IMR-90 (cell line): ENCODE measurements around the gene ALDH1B1. TPM values are rescaled to one million over a fixed set of nuclear protein-coding genes. Genes with fewer than 3 reads are reported as not detected.

ENCODE experiments used
- ATAC-seq: fragments of 200-7000 bp; cut with Tn5 transposase; 2 replicates; pipeline ENCODE4 v1.9.1; 2020; ENCODE audit warnings: low read depth, mild to moderate bottlenecking, moderate library complexity
- BruUV-seq: library from RNA; stranded (reverse); fragments of 400-500 nt; replicated peaks from 2 replicates; lab custom pipeline; 2021; lab: Mats Ljungman, UMichigan
- CTCF ChIA-PET: fragments of 300-600 bp; formaldehyde crosslinking; extraction: SDS; loops from one replicate; lab custom pipeline; 2021; ENCODE audit warnings: antibody characterized with exemption; lab: Yijun Ruan, JAX
- POLR2A ChIA-PET: fragments of 300-600 bp; sonication (Branson Sonifier 250); formaldehyde crosslinking; loops from one replicate; lab custom pipeline; 2022; ENCODE audit warnings: antibody characterized with exemption; ENCODE audit not compliant: unreplicated experiment; lab: Charles Lee
- DNase-seq: peaks from one replicate; pipeline ENCODE4 v3.0.0; 2013
- H2AFZ ChIP-seq: replicated peaks from 2 replicates; pipeline ENCODE3; 2013; ENCODE audit warnings: low read length, mild to moderate bottlenecking; ENCODE audit not compliant: poor library complexity
- H2AK5ac ChIP-seq: 2 replicates; pipeline ENCODE4 v1.6.1; 2013; ENCODE audit warnings: low read depth, low read length, inconsistent platforms
- H2AK9ac ChIP-seq: replicated peaks from 2 replicates; pipeline ENCODE3; 2013; ENCODE audit warnings: mild to moderate bottlenecking, low read depth, low read length, moderate library complexity; ENCODE audit not compliant: poor library complexity
- H2BK120ac ChIP-seq: 2 replicates; pipeline ENCODE4 v1.6.1; 2013; ENCODE audit warnings: low read depth, low read length, inconsistent platforms
- H2BK15ac ChIP-seq: 3 replicates; pipeline ENCODE4 v1.6.1; 2013; ENCODE audit warnings: low read depth, low read length, inconsistent platforms
- H2BK20ac ChIP-seq: 2 replicates; pipeline ENCODE4 v1.6.1; 2013; ENCODE audit warnings: low read depth, mild to moderate bottlenecking, inconsistent platforms, low read length, moderate library complexity
- H2BK5ac ChIP-seq: 2 replicates; pipeline ENCODE4 v1.6.1; 2013; ENCODE audit warnings: mild to moderate bottlenecking, low read depth, low read length, inconsistent platforms; ENCODE audit not compliant: poor library complexity, severe bottlenecking
- H3K14ac ChIP-seq: replicated peaks from 2 replicates; pipeline ENCODE4 v1.6.1; 2013; ENCODE audit warnings: low read depth, low read length, inconsistent platforms
- H3K18ac ChIP-seq: 2 replicates; pipeline ENCODE4 v1.6.1; 2013; ENCODE audit warnings: low read depth, low read length, control low read depth
- H3K23ac ChIP-seq: 2 replicates; pipeline ENCODE4 v1.6.1; 2013; ENCODE audit warnings: low read depth, low read length, inconsistent platforms
- H3K27ac ChIP-seq: 2 replicates; pipeline ENCODE4 v1.5.1; 2013; ENCODE audit warnings: mild to moderate bottlenecking, control low read depth, low read length; ENCODE audit not compliant: insufficient read depth
- H3K27me3 ChIP-seq: 2 replicates; pipeline ENCODE4 v1.6.1; 2013; ENCODE audit warnings: low read length; ENCODE audit not compliant: control insufficient read depth, insufficient read depth
- H3K36me3 ChIP-seq: 2 replicates; pipeline ENCODE4 v1.6.1; 2013; ENCODE audit warnings: low read length, mixed read lengths; ENCODE audit not compliant: control insufficient read depth, insufficient read depth
- H3K4ac ChIP-seq: 2 replicates; pipeline ENCODE4 v1.6.1; 2013; ENCODE audit warnings: low read depth, low read length, inconsistent platforms
- H3K4me1 ChIP-seq: 2 replicates; pipeline ENCODE4 v1.6.1; 2013; ENCODE audit warnings: low read length, mixed read lengths; ENCODE audit not compliant: control insufficient read depth, insufficient read depth
- H3K4me2 ChIP-seq: 2 replicates; pipeline ENCODE4 v1.6.1; 2013; ENCODE audit warnings: low read depth, mild to moderate bottlenecking, control low read depth, low read length, moderate library complexity
- H3K4me3 ChIP-seq: 2 replicates; pipeline ENCODE4 v1.5.1; 2013; ENCODE audit warnings: low read depth, mild to moderate bottlenecking, control low read depth, low read length, moderate library complexity; ENCODE audit not compliant: insufficient read depth
- H3K56ac ChIP-seq: 2 replicates; pipeline ENCODE4 v1.6.1; 2013; ENCODE audit warnings: low read length, inconsistent platforms; ENCODE audit not compliant: insufficient read depth; ENCODE audit errors: extremely low read depth
- H3K79me1 ChIP-seq, 2 experiments: 2 replicates each; pipeline ENCODE4 v1.6.1; 2013; ENCODE audit warnings: low read length in 2 of 2, inconsistent platforms in 1 of 2, low read depth in 1 of 2
- H3K9ac ChIP-seq: 2 replicates; pipeline ENCODE4 v1.6.1; 2013; ENCODE audit warnings: low read depth, low read length, control low read depth
- H3K9me1 ChIP-seq: 2 replicates; pipeline ENCODE4 v1.6.1; 2013; ENCODE audit warnings: low read length, inconsistent platforms; ENCODE audit not compliant: insufficient read depth
- H3K9me3 ChIP-seq: 2 replicates; pipeline ENCODE4 v1.6.1; 2013; ENCODE audit warnings: low read length; ENCODE audit not compliant: control insufficient read depth, insufficient read depth
- H4K20me1 ChIP-seq: 2 replicates; pipeline ENCODE4 v1.6.1; 2013; ENCODE audit warnings: low read length, inconsistent platforms; ENCODE audit not compliant: insufficient read depth
- H4K5ac ChIP-seq: 2 replicates; pipeline ENCODE4 v1.6.1; 2013; ENCODE audit warnings: mild to moderate bottlenecking, low read depth, low read length, control low read depth
- H4K8ac ChIP-seq, 2 experiments: 2 replicates each; pipeline ENCODE4 v1.6.1; 2013; ENCODE audit warnings: low read depth in 2 of 2, low read length in 2 of 2, control low read depth in 1 of 2, inconsistent platforms in 1 of 2
- H4K91ac ChIP-seq: 2 replicates; pipeline ENCODE4 v1.6.1; 2013; ENCODE audit warnings: low read depth, low read length, inconsistent platforms; ENCODE audit not compliant: insufficient read depth
- BHLHE40 ChIP-seq: fragments of 150-350 bp; IDR thresholded peaks from 2 replicates; pipeline ENCODE4 v1.6.1; 2016; ENCODE audit warnings: mild to moderate bottlenecking, low read depth, low read length
- CEBPB ChIP-seq: IDR thresholded peaks from 2 replicates; pipeline ENCODE4 v1.6.1; 2012; ENCODE audit warnings: low read depth, low read length, improper control_type of control experiment
- CHD1 ChIP-seq: IDR thresholded peaks from 2 replicates; pipeline ENCODE4 v1.6.1; 2012; ENCODE audit warnings: low read depth, low read length, improper control_type of control experiment
- FOS ChIP-seq: fragments of 150-350 bp; IDR thresholded peaks from 2 replicates; pipeline ENCODE4 v1.6.1; 2016; ENCODE audit warnings: low read depth, low read length
- MAFK ChIP-seq: IDR thresholded peaks from 2 replicates; pipeline ENCODE4 v1.6.1; 2012; ENCODE audit warnings: low read depth, low read length, improper control_type of control experiment
- MAZ ChIP-seq: IDR thresholded peaks from 2 replicates; pipeline ENCODE4 v1.6.1; 2012; ENCODE audit warnings: low read depth, mild to moderate bottlenecking, low read length, improper control_type of control experiment, moderate library complexity, borderline replicate concordance
- MXI1 ChIP-seq: IDR thresholded peaks from 2 replicates; pipeline ENCODE4 v1.6.1; 2012; ENCODE audit warnings: low read depth, mild to moderate bottlenecking, low read length, moderate library complexity, borderline replicate concordance
- NFE2L2 ChIP-seq: fragments of 150-350 bp; IDR thresholded peaks from 2 replicates; pipeline ENCODE4 v1.6.1; 2016; ENCODE audit warnings: low read depth, mild to moderate bottlenecking, low read length
- POLR2A ChIP-seq: IDR thresholded peaks from 2 replicates; pipeline ENCODE4 v1.6.1; 2012; ENCODE audit warnings: mild to moderate bottlenecking, low read depth, low read length
- RAD21 ChIP-seq: IDR thresholded peaks from 2 replicates; pipeline ENCODE4 v1.6.1; 2012; ENCODE audit warnings: low read length, improper control_type of control experiment
- RCOR1 ChIP-seq: IDR thresholded peaks from 2 replicates; pipeline ENCODE4 v1.6.1; 2012; ENCODE audit warnings: mild to moderate bottlenecking, low read length, improper control_type of control experiment; ENCODE audit not compliant: insufficient replicate concordance
- RFX5 ChIP-seq: IDR thresholded peaks from 2 replicates; pipeline ENCODE4 v1.8.0; 2012; ENCODE audit warnings: low read depth, mild to moderate bottlenecking, low read length, moderate library complexity
- SMC3 ChIP-seq: fragments of 150-350 bp; IDR thresholded peaks from 2 replicates; pipeline ENCODE4 v1.6.1; 2016; ENCODE audit warnings: low read depth, mild to moderate bottlenecking, antibody characterized with exemption, low read length, moderate library complexity
- WGBS, 2 experiments: methylation state at CpG; one replicate each; pipeline versions ENCODE4 v1.1.5 to v1.1.7; 2013; ENCODE audit warnings: missing lambda C conversion rate in 2 of 2; ENCODE audit not compliant: insufficient read length in 1 of 2; ENCODE audit errors: extremely low coverage in 2 of 2; 5-methylcytosine and 5-hydroxymethylcytosine counted together
- dilution Hi-C: fragments of 300-500 bp; cut with HindIII; formaldehyde crosslinking; loops from one replicate; pipeline ENCODE4 v1.14.3; 2018; ENCODE audit warnings: low sequenced_read_pairs; ENCODE audit not compliant: unreplicated experiment
- in situ Hi-C: fragments of 300-500 bp; cut with MboI; formaldehyde crosslinking; loops from 3 replicates; pipeline ENCODE4 v1.14.3; 2019; ENCODE audit warnings: low sequenced_read_pairs, inconsistent platforms, mixed read lengths
- intact Hi-C: fragments of 100-400 bp; cut with micrococcal nuclease; formaldehyde crosslinking; loops from 2 replicates; pipeline ENCODE4 v1.10.0; 2022
- polyA plus RNA-seq, 3 experiments: library from polyadenylated mRNA; depleted of rRNA; stranded (reverse); fragments of >200 nt; gene quantifications; 2 replicates each; pipeline ENCODE4 v1.2.3, GENCODE V29; 2012; ENCODE audit warnings: low replicate concordance in 1 of 3
- total RNA-seq: library from RNA; depleted of rRNA; stranded (reverse); fragments of >200 nt; gene quantifications from 2 replicates; pipeline ENCODE4 v1.2.3, GENCODE V29; 2012
- TF ChIP-seq, protein P1 (sequence below): fragments of 150-350 bp; IDR thresholded peaks from 2 replicates; pipeline ENCODE4 v1.6.1; 2016; ENCODE audit warnings: low read depth, mild to moderate bottlenecking, low read length, moderate library complexity, borderline replicate concordance

The ALDH1B1 gene
- total and polyA plus RNA-seq, 2 of the 4 experiments (the other 2 are of a cell fraction) = 29.6 to 37.6 TPM

DNA sequence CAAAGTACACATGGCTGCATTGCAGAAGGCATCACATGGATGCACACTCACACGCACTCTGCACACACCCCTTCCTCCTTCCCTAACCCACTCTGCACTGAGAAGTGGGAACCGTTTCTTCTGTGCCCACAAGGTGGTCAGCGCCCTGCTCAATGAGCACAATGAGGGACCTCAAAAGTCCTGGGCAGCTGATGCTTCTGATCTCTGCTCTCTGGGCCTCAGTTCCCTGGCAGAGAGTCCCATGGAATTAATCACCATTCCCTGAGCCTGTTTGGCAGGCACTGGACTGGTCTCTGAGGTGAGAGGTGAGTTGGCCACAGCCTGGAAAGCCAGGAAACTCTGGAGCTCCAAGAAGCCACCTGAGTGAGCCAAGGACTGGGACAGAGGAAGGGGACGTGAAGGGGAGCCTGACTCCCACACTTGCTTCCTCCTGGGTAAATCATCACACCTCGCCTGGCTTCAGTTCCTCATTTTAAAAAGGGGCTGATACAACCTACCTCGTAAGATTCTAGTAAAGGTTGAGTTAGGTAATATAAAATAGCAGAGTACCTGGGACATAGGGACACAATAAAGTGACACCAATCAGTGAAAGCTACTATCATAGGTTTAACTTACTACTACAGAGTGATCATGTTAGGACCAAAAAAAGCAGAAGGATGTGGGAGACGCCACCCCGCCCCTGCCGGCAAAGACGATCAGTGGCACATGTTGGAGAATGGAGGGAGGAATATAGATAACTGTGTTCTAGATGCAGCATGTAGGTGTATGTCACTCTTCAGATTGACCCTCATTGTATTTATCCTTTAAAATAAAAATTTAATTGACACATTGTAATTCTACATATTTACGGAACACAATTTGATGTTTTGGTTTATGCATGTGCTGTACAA, 52.9 kb downstream of the ALDH1B1 start:
- Histone ChIP-seq H2AK5ac (no peak overlapping the region), H2BK120ac (no peak overlapping the region; the same call in 1 of the 2 replicates), H3K9ac (no peak overlapping the region), H3K9me3 (no peaks in the 10 kb centered on the region), H3K27me3 (no peaks in the 10 kb centered on the region; the same call in 1 of the 2 replicates), H2AK9ac (peak overlapping the region; percentile 20), H3K14ac (no peak overlapping the region), H3K18ac (no peak overlapping the region), H3K4me3 (no peak overlapping the region), H3K4ac (no peak overlapping the region), H3K4me2 (no peak overlapping the region), H3K27ac (no peak overlapping the region), H3K79me1 (no peaks in the 10 kb centered on the region), H4K5ac (no peak overlapping the region), H3K23ac (no peak overlapping the region), H2BK15ac (no peak overlapping the region), H3K4me1 (peaks cover 2% of the 10 kb centered on the region; the same call in 1 of the 2 replicates), H2AFZ (no peak overlapping the region), H2BK20ac (no peak overlapping the region), H2BK5ac (no peak overlapping the region), H4K8ac (no peak overlapping the region), H3K56ac (no peak overlapping the region), H3K36me3 (no peaks in the 10 kb centered on the region), H4K20me1 (no peaks in the 10 kb centered on the region), H3K9me1 (0 out of 2 replicates have a peak, but pooled peaks cover 8% of the 10 kb centered on the region), H4K91ac (no peak overlapping the region)
- intact Hi-C loops (loop anchor here (5.0 kb wide), 1 partner anchor 77 kb away; no protein-coding TSS in a partner anchor), in situ Hi-C loops (no loop called here), dilution Hi-C loops (no loop called here)
- ChIA-PET POLR2A (no interaction called here), CTCF (no interaction called here)
- no peak for TF ChIP-seq POLR2A
- TF ChIP-seq RCOR1 = no peak
- TF ChIP-seq RFX5 = no peak
- no peak for TF ChIP-seq FOS
- TF ChIP-seq MAZ = no peak
- no peak for TF ChIP-seq MAFK
- no peak for TF ChIP-seq CHD1
- TF ChIP-seq, protein P1, sequence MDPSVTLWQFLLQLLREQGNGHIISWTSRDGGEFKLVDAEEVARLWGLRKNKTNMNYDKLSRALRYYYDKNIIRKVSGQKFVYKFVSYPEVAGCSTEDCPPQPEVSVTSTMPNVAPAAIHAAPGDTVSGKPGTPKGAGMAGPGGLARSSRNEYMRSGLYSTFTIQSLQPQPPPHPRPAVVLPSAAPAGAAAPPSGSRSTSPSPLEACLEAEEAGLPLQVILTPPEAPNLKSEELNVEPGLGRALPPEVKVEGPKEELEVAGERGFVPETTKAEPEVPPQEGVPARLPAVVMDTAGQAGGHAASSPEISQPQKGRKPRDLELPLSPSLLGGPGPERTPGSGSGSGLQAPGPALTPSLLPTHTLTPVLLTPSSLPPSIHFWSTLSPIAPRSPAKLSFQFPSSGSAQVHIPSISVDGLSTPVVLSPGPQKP = no peak
- TF ChIP-seq SMC3 = no peak
- no peak for TF ChIP-seq NFE2L2
- no peak for TF ChIP-seq RAD21
- TF ChIP-seq CEBPB = no peak
- no peak for TF ChIP-seq MXI1
- no peak for TF ChIP-seq BHLHE40
- no peak for DNase-seq
- 73% methylated on average over 3 of the region's 11 CpGs; no CpG with 5 or more reads in 1 of the 2 experiments for WGBS, 2 experiments
- no peak for ATAC-seq
- BruUV-seq = no TSS peak
